SIG-M5 (cell line): ENCODE data around the gene SYNC.
"Not testable (repeated sequence)": the region's sequence is repeated elsewhere in the genome, so short reads cannot be mapped to it uniquely, and the experiment has no call there.

Experiments
- DNase-seq: peaks from one replicate; lab custom pipeline; 2025; lab: John Stamatoyannopoulos, UW

The SYNC gene

DNA sequence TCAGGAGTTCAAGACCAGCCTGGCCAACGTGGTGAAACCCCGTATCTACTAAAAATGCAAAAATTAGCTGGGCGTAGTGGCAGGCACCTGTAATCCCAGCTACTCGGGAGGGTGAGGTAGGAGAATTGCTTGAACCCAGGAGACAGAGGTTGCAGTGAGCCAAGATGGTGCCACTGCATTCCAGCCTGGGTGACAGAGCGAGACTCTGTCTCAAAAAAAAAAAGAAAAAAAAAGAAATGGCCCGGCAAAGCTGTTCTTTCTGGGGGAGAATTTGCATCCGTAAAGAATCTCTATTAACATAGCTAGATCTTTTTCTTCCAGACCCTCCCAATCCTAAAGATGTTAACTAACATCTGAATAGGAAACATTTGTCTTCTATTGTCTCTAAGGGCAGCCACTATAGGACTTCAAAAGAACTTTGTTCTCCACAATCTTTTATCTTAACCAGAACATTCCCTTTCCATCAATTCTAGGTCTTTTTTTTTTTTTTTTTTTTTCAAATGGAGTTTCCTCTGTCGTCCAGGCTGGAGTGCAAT is 60.2 kb downstream of the SYNC start:
- DNase-seq = not testable (repeated sequence)

DNA sequence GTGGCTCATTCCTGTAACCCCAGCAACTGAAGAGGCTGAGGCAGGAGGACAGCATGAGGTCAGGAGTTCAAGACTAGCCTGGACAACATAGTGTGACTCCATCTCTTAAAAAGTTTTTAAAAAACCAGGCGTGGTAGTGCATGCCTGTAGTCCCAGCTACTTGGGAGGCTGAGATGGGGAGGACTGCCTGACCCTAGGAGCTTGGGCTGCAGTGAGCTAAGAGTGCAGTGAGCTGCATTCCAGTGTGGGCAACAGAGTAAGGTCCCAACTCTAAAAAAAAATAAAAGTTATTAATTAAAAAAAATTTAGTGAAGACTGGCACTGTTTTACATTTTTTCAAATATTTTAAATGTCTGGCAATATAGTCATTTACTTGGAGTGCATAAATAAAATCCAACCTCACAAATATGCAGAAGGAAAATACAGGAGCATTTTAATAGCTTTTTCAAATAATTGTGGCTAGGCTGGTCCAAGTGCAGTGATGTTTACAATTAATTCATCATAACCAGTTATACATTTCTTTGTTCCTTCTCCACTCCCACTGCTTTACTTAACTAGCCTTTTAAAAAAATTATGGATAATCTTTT is 63.0 kb downstream of the SYNC start:
- no peak for DNase-seq

DNA sequence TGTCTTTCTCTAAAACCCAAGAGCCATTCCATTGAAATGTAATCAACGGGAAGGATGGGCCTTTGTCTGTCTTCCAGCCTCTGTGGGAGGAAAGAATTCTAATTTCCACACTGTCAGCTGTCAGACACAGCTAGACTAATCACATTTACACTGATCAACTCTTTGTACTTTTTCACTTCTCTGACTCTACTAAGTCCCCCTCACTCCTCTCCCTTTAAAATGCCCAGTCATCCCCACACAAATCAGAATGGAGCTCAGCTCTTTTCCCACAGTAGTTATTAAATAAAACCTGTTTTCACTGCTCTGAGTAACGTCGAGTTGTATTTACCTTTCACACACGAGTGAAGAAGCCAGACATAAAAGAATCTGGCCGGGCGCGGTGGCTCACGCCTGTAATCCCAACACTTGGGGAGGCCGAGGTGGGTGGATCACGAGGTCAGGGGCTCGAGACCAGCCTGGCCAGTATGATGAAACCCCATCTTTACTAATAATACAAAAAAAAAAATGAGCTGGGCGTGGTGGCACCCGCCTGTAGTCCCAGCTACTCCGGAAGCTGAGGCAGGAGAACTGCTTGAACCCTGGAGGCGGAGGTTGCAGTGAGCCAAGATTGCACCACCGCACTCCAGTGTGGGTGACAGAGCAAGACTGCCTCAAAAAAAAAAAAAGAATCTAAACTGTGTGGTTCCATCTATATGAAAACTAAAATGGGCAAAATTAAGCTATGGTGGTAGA is 65.5 kb downstream of the SYNC start:
- DNase-seq = no peak

DNA sequence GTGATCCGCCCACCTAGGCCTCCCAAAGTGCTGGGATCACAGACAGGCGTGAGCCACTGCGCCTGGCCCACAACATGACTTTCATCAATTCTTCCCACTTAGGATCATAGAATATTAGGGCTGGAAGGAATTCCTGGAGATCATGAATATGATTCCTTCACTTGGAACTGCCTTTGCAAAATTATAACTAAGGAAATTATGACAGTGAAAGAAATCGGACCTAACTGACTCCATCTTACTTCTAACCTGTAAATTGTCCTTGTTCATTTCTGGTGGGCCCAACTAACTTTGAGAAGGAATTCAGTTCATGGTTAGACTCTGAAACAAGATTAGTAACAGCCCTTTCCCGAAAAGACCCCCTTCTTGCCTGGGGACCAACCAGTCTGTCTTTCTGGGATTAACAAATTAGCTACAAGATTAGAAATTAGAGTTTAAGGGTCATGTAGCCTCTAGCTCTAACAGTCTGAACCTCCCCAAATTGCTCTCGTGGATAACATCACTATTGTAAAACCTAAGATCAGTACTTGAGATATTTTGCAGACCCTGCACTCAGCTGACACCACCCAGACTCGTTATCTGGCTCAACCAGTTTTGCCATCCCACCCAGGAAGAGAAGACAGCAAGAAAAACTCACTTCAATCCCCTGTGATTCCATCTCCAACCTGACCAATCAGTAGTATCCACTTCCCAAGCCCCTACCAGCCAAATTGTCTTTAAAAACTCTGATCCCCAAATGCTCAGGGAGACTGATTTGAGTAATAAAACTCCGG is 66.9 kb downstream of the SYNC start:
- DNase-seq = no peak

DNA sequence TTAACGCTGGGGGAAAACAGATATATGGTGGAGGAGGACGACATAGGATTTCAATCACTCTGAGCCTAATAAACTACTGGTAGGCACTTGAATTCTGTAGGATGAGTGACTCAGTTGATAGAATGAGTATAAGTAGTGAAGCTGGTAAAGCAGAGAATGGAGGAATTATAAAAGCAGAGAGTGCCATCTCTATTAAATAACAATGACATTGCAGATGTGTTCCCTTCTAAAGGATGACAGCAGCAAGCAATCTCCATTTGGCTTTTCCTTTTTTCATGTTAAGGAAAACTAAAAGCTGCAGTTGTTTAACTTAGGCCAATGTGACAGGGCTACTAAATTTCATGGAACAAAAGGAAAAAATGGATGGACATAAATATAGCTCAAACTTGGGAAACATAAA is 69.7 kb downstream of the SYNC start:
- DNase-seq = no peak

DNA sequence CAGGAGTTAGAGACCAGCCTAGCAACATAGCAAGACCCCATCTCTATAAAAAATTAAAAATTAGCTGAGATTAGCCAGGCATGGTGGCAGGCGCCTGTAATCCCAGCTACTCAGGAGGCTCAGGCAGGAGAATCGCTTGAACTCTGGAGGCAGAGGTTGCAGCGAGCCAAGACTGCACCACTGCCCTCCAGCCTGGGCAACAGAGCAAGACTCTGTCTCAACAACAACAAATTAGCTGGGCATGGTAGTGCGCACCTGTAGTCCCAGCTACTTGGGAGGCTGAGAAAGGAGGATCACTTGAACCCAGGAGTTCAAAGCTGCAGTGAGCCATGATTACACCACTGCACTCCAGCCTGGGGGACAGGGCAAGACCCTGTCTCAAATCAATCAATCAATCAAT is 72.4 kb downstream of the SYNC start:
- DNase-seq = not testable (repeated sequence)
